ENCODE data around the gene SNRPA.

DNA sequence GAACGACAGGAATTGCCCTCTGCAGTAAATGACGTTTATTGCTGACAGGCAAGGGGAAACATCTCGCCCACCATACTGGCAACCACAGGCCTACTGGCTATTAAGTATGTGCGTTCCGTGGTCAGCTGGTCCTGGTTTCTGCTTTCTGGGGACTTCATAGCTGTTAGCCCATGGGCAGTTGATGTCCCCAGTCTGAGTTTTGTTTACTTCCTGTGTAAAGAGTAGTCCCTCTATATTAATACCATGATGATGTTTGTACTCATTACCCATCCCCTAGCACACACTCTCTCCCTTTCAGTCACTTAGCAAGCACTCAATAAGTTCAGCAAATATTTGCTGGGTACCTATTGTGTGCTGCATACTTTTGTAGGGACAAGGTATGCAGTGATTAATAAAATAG is 17.9 kb downstream of the SNRPA start:
- TF ChIP-seq, protein P1, sequence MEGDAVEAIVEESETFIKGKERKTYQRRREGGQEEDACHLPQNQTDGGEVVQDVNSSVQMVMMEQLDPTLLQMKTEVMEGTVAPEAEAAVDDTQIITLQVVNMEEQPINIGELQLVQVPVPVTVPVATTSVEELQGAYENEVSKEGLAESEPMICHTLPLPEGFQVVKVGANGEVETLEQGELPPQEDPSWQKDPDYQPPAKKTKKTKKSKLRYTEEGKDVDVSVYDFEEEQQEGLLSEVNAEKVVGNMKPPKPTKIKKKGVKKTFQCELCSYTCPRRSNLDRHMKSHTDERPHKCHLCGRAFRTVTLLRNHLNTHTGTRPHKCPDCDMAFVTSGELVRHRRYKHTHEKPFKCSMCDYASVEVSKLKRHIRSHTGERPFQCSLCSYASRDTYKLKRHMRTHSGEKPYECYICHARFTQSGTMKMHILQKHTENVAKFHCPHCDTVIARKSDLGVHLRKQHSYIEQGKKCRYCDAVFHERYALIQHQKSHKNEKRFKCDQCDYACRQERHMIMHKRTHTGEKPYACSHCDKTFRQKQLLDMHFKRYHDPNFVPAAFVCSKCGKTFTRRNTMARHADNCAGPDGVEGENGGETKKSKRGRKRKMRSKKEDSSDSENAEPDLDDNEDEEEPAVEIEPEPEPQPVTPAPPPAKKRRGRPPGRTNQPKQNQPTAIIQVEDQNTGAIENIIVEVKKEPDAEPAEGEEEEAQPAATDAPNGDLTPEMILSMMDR (IDR thresholded peaks at IDR 0.05): no peak
- TF ChIP-seq EZH2 (IDR thresholded peaks at IDR 0.05; ENCODE audit: borderline replicate concordance, insufficient read depth, low read depth, low read length, poor library complexity, severe bottlenecking): no peak

All from B cell (primary cell).